T47D (cell line): ENCODE measurements around the gene TSPEAR.

Source experiments
- DNase-seq, 2 experiments: peaks; one replicate each; pipeline versions ENCODE4 v3.0.0 to v3.0.0-alpha.2; 2011 to 2012; ENCODE audit warnings: low read depth in 1 of 2, low spot score in 1 of 2
- JUND ChIP-seq: IDR thresholded peaks from 2 replicates; pipeline ENCODE4 v1.6.1; 2012; ENCODE audit warnings: low read depth
- in situ Hi-C: cut with HindIII; loops from 2 replicates; pipeline ENCODE4 v1.10.0; 2016; ENCODE audit warnings: low sequenced_read_pairs, low pct_unique_long_range_greater_than_20kb

The TSPEAR gene

GRCh38 chr21:44711327-44712202 lies at the start of gene TSPEAR:
TSS of gene TSPEAR (minus strand) at chr21:44711572. CDS start at chr21:44711514, 58 bp downstream.
- DNase-seq: peak in 1 of 2 experiments; percentile 13
- TF ChIP-seq JUND: no peak
- in situ Hi-C loops: no loop called here

DNA sequence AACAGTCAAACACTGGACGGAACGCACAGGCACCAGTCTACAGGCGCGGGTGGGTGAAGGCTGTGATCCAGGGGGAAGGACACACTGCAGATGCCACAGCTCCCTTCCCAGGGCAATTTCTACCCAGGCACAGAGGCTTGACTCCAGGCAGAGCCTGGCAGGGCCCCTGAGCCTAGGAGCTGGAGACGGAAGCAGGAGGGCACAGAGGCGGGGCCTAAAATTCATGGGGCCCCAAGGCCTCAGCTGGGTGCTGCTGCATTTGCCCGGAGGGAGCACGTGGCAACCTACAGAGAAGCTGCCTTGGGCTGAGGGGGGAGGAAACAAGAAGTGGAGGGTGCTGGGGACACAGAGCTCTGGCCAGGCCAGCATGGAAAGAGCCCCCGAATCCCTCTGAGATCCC lies 49.0 kb upstream of the TSPEAR start:
- in situ Hi-C loops: no loop called here
- no peak for DNase-seq
- TF ChIP-seq JUND: no peak

DNA sequence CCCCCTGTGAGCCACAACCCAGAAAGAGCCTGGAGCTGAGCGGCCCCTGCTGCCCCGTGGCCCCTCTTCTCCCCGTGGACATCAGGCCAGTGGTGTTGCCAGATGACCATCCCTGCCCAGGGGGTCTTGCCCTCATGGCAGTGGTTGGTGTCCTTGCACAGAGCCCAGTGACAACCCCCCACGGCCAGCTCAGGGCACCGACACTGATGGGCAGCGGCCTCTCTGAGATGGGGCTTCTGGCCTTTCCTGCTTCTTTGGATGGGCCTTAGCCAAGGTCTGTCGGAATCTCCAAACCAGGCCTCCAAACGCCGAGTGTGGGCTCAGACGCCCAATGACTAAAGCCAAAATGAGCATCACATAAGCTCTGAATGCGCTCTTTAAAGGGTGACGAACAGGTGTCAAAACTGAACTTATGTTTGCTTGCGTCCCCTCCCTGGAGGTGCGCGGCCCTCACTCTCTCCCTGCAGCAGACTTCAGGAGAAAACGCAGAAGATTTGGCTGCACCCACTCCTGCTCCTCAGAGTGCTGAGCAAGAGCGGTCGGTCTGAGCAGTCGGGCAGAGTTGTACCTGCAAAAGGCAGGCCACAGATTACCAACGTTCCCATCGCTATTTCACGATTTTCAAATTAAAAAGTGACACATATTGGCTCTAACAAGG lies 48.4 kb upstream of the TSPEAR start:
- DNase-seq: no peak
- TF ChIP-seq JUND: no peak
- in situ Hi-C loops: no loop called here

DNA sequence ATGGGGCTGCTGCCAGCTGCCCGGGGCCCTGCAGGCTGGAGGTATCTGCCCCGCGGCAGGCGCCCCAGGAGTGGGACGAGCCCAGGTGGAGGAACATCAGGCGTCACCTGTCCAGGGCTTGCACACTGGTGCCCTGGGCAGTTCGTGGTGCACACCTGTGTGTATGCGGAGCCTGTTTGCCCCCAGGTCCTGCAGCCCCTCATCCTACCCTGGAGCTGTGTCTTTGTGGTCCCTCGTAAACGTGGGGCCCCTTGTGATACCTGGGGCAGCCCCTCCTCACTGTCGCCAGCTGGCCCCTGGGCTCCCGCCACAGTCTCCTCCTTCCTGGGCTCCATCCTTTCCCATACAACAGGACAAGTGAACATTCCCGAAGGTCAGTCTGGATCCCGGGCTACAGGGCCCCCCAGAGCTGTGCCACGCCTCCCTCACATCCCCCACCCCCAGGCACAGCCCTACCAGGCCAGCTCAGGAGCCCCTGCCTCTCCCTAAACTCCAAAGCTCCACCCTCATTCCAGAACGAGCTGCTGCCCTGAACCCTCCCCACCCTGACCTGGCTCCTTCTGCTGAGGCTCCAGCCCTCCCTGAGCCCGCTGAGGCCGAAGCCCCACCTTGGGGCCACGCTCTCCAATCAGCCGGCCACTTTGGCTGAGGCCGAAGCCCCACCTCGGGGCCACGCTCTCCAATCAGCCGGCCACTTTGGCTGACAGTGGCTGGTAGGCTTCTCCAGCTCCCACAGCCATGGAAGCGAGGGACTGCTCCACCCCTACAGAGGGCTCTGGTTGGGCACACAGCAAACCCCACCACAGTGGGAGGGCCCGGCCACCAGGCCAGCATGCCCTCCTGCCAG lies 47.6 kb upstream of the TSPEAR start:
- no peak for TF ChIP-seq JUND
- no peak for DNase-seq
- in situ Hi-C loops: no loop called here

DNA sequence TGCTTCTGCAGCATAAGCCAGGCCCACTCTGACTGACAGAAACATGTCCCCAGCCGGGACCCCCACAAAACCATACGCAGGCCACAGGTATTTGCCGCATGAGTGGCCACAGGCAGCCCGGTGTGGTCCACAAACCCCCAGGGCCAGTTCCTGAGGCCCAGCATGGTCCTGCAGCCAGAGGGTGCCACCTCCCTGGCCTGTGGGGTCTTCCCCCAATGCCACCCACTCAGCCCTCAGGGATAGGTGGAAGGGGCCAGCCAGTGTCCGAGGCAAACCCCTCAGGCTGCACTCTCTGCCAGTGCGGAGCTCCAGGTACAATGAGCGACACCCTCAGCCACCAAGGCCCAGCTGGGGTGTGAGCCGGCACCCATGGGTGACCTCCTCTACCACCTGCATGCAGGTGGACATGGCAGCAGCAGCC lies 46.8 kb upstream of the TSPEAR start:
- in situ Hi-C loops: no loop called here
- no peak for DNase-seq
- TF ChIP-seq JUND: no peak

GRCh38 chr21:44757731-44758130 lies 46.4 kb upstream of the TSPEAR start:
- in situ Hi-C loops: no loop called here
- DNase-seq: no peak
- TF ChIP-seq JUND: no peak

- DNase-seq: no peak
- in situ Hi-C loops: no loop called here
- no peak for TF ChIP-seq JUND
These were observed 45.2 kb upstream of the TSPEAR start for GRCh38 chr21:44756423-44757185.

DNA sequence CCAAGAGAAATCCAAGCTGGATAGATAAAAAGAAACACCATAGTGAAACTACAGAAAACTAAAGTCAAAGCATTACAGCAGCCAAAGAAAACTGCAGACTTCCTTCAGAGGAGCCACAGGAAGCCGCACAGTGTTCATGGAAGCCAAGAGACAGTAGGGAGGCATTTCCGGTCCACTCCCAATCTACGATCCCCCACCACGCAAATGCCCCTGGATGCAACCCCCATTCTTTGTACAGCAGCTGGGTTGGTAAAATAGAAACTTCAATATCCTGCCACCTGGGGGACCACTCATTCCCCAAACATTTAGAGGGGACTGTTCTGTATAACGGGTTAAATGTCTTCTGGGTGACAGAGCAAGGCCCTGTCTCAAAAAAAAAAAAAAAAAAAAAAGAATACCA lies 43.9 kb upstream of the TSPEAR start:
- no peak for TF ChIP-seq JUND
- DNase-seq: no peak
- in situ Hi-C loops: no loop called here

DNA sequence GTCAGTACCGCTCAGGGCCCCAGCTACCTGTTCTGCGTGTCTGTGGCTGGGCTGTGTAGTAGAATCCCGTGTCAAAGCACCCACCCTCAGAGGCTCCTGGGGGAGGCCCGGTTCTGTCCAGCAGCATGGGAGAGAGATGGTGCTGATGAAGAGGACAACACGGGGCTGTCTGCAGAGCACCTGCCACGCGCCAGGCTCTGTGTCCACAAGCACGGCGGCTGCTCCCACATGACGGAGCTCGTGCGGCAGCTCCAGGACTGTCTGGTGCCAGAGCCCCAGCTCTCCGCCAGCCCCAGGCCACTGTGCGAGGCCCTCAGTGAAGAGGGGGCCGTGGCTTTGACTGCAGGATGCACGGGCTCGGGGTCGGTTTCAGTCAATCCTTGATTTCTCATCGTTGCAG lies 42.0 kb upstream of the TSPEAR start:
- in situ Hi-C loops: no loop called here
- no peak for DNase-seq
- TF ChIP-seq JUND: no peak

- in situ Hi-C loops: no loop called here
- TF ChIP-seq JUND: no peak
- peak in 1 of 2 experiments; percentile 33 for DNase-seq
These were observed 41.4 kb upstream of the TSPEAR start for GRCh38 chr21:44752671-44753235.

DNA sequence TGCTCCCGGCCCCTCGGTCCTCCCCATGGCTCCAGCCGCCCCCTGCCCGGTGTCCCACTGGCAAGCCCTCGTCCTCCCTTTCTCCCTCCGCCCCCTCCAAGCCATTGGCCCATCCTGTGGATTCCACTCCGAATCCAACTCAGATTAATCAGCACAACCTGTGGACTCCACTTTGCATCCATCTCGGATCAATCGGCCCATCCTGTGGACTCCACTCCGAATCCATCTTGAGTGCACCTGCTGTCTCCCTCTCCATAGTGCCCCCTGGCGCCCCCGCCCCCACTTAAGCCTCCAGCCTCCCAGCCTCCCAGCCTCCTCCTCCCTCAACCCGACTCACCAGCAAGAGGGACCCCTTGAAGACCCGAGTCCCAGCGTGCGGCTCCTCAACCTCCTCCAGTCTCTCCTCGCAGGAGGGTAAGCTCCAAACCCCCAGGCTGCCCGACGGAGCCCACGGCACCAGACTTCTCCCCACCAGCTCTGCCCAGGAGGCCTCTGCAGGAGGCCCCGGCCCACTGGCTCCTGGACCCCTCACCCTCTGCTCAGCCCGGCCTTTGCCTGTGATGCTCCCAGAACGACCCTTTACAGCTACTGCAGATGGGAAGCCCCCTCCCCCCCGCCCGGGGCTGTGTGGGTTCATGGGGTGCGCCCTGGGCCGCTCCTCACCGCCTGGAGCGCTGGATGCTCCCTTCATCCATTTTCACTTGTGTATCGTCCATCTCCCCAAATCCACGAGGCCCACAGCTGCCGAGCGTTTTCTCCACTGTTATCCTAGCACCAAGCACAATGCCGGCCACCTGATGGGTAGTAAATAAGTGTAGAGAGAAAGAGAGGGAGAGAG lies 40.6 kb upstream of the TSPEAR start:
- no peak for TF ChIP-seq JUND
- in situ Hi-C loops: no loop called here

More for the DNA sequence above, 40.6 kb upstream of the TSPEAR start:
- no peak for DNase-seq
